Immature natural killer cell (primary cell): ENCODE results near the gene IMPDH1. TPM values are rescaled to one million over a fixed set of nuclear protein-coding genes. Genes with fewer than 3 reads are reported as not detected.

Experiments
- DNase-seq, 3 donors: peaks; one replicate each; pipeline ENCODE4 v3.0.0; 2022; ENCODE audit warnings: mixed read lengths in 1 of 3
- H3K27ac Mint-ChIP-seq, 6 donors: one replicate each; pipeline ENCODE4 v1.8.0; 2020; ENCODE audit warnings: mixed read lengths in 6 of 6, mild to moderate bottlenecking in 5 of 6, inconsistent platforms in 4 of 6, moderate library complexity in 3 of 6
- H3K27me3 Mint-ChIP-seq, 3 donors: one replicate each; pipeline ENCODE4 v1.8.0; 2020 to 2021; ENCODE audit warnings: low read depth in 3 of 3, mild to moderate bottlenecking in 3 of 3, mixed read lengths in 3 of 3, moderate library complexity in 3 of 3, inconsistent platforms in 1 of 3
- H3K36me3 Mint-ChIP-seq, 3 donors: one replicate each; pipeline ENCODE4 v1.8.0; 2020; ENCODE audit warnings: mixed read lengths in 3 of 3, inconsistent platforms in 2 of 3, mild to moderate bottlenecking in 2 of 3
- H3K4me1 Mint-ChIP-seq, 2 donors: one replicate each; pipeline ENCODE4 v1.8.0; 2020; ENCODE audit warnings: inconsistent platforms in 2 of 2, mild to moderate bottlenecking in 2 of 2, mixed read lengths in 2 of 2, moderate library complexity in 1 of 2
- H3K4me3 Mint-ChIP-seq, 5 donors: one replicate each; pipeline ENCODE4 v1.8.0; 2020; ENCODE audit warnings: mild to moderate bottlenecking in 5 of 5, mixed read lengths in 5 of 5, inconsistent platforms in 3 of 5, moderate library complexity in 3 of 5
- H3K9me3 Mint-ChIP-seq, 6 donors: one replicate each; pipeline ENCODE4 v1.8.0; 2020; ENCODE audit warnings: mild to moderate bottlenecking in 6 of 6, mixed read lengths in 6 of 6, inconsistent platforms in 4 of 6, moderate library complexity in 3 of 6
- polyA plus RNA-seq, 3 donors: library from polyadenylated mRNA; unstranded; fragments of 300-500 nt; fragmentation: Illumina TruSeq; gene quantifications; one replicate each; pipeline ENCODE4 v1.2.3, GENCODE V29; 2021

The IMPDH1 gene
- polyA plus RNA-seq, 3 donors from 2014 or later, result 39.0 to 66.0 (median 53.3) TPM

GRCh38 chr7:128406314-128407232 is 3.2 kb downstream of the IMPDH1 start:
- H3K4me1 Mint-ChIP-seq, result peaks cover 50 to 52% of the 10 kb centered on the region in 2 donors
- peaks cover 4 to 9% (median 9%) of the 10 kb centered on the region in 3 donors for H3K36me3 Mint-ChIP-seq
- DNase-seq, result no peak
- peak overlapping the region; percentile 63 to 82 (median 65) for H3K4me3 Mint-ChIP-seq
- H3K27ac Mint-ChIP-seq, result peak overlapping the region; percentile 59 to 84 (median 69)
- peaks cover 2 to 12% (median 2%) of the 10 kb centered on the region in 3 donors for H3K27me3 Mint-ChIP-seq
- H3K9me3 Mint-ChIP-seq, result no peaks in the 10 kb centered on the region

GRCh38 chr7:128405471-128406313 is 4.1 kb downstream of the IMPDH1 start:
- peak; percentile 59 to 65 (median 62) for DNase-seq
- H3K27ac Mint-ChIP-seq, result no peak overlapping the region
- H3K4me1 Mint-ChIP-seq, result peaks cover 50 to 58% of the 10 kb centered on the region in 2 donors
- peak overlapping the region; percentile 79 to 87 (median 83) for H3K4me3 Mint-ChIP-seq
- peaks cover 10 to 18% (median 11%) of the 10 kb centered on the region in 3 donors for H3K36me3 Mint-ChIP-seq
- H3K27me3 Mint-ChIP-seq, result peaks cover 2 to 12% (median 3%) of the 10 kb centered on the region in 3 donors
- H3K9me3 Mint-ChIP-seq, result no peaks in the 10 kb centered on the region

GRCh38 chr7:128404886-128405470 is 4.8 kb downstream of the IMPDH1 start:
- H3K27ac Mint-ChIP-seq, result peak overlapping the region in 5 of 6 donors; percentile 13 to 68 (median 49)
- H3K4me1 Mint-ChIP-seq, result peaks cover 43 to 53% of the 10 kb centered on the region in 2 donors
- H3K36me3 Mint-ChIP-seq, result peaks cover 10 to 22% (median 11%) of the 10 kb centered on the region in 3 donors
- no peaks in the 10 kb centered on the region for H3K9me3 Mint-ChIP-seq
- peak overlapping the region; percentile 79 to 87 (median 83) for H3K4me3 Mint-ChIP-seq
- no peak for DNase-seq
- H3K27me3 Mint-ChIP-seq, result peaks cover 2 to 7% (median 3%) of the 10 kb centered on the region in 3 donors

GRCh38 chr7:128404143-128404681 is 5.6 kb downstream of the IMPDH1 start:
- H3K4me3 Mint-ChIP-seq, result peak overlapping the region; percentile 79 to 87 (median 83)
- H3K4me1 Mint-ChIP-seq, result peaks cover 41 to 51% of the 10 kb centered on the region in 2 donors

GRCh38 chr7:128403676-128404075 is 6.1 kb downstream of the IMPDH1 start:
- H3K4me3 Mint-ChIP-seq, result peak overlapping the region in 4 of 5 donors; percentile 26 to 84 (median 83)
- H3K27me3 Mint-ChIP-seq, result peaks cover 2 to 5% (median 2%) of the 10 kb centered on the region in 3 donors
- peaks cover 11 to 26% (median 14%) of the 10 kb centered on the region in 3 donors for H3K36me3 Mint-ChIP-seq
- no peaks in the 10 kb centered on the region for H3K9me3 Mint-ChIP-seq
- peaks cover 36 to 46% of the 10 kb centered on the region in 2 donors for H3K4me1 Mint-ChIP-seq
- peak overlapping the region in 1 of 6 donors; percentile 40 for H3K27ac Mint-ChIP-seq
- DNase-seq, result no peak

More at GRCh38 chr7:128404143-128404681, 5.6 kb downstream of the IMPDH1 start:
- Mint-ChIP-seq H3K27me3 (peaks cover 2 to 7% (median 3%) of the 10 kb centered on the region in 3 donors), H3K27ac (peak overlapping the region in 3 of 6 donors; percentile 29 to 69 (median 62)), H3K9me3 (no peaks in the 10 kb centered on the region), H3K36me3 (peaks cover 11 to 26% (median 14%) of the 10 kb centered on the region in 3 donors)
- no peak for DNase-seq

GRCh38 chr7:128402356-128402755 is 7.4 kb downstream of the IMPDH1 start:
- Mint-ChIP-seq H3K27me3 (peaks cover 2 to 5% (median 2%) of the 10 kb centered on the region in 3 donors), H3K4me1 (peaks cover 27 to 38% of the 10 kb centered on the region in 2 donors), H3K4me3 (no peak overlapping the region), H3K36me3 (peaks cover 14 to 39% (median 18%) of the 10 kb centered on the region in 3 donors), H3K27ac (peak overlapping the region in 1 of 6 donors; percentile 65), H3K9me3 (no peaks in the 10 kb centered on the region)
- no peak for DNase-seq

GRCh38 chr7:128400566-128400965 is 9.2 kb downstream of the IMPDH1 start:
- Mint-ChIP-seq H3K9me3 (no peaks in the 10 kb centered on the region), H3K36me3 (peaks cover 14 to 50% (median 18%) of the 10 kb centered on the region in 3 donors), H3K27me3 (peaks cover 2 to 4% (median 4%) of the 10 kb centered on the region in 3 donors), H3K27ac (no peak overlapping the region), H3K4me3 (no peak overlapping the region), H3K4me1 (peaks cover 20 to 27% of the 10 kb centered on the region in 2 donors)
- DNase-seq, result no peak

- Mint-ChIP-seq H3K4me3 (no peak overlapping the region), H3K27me3 (peaks cover 2 to 4% (median 3%) of the 10 kb centered on the region in 3 donors), H3K36me3 (peaks cover 14 to 50% (median 18%) of the 10 kb centered on the region in 3 donors), H3K9me3 (no peaks in the 10 kb centered on the region), H3K27ac (no peak overlapping the region), H3K4me1 (peaks cover 18 to 23% of the 10 kb centered on the region in 2 donors)
- DNase-seq, result no peak
Measured at GRCh38 chr7:128399991-128400390, 9.8 kb downstream of the IMPDH1 start.

GRCh38 chr7:128398841-128399135 is 11.0 kb downstream of the IMPDH1 start:
- H3K36me3 Mint-ChIP-seq, result peaks cover 14 to 50% (median 18%) of the 10 kb centered on the region in 3 donors
- H3K27ac Mint-ChIP-seq, result no peak overlapping the region
- peaks cover 2 to 4% (median 2%) of the 10 kb centered on the region in 3 donors for H3K27me3 Mint-ChIP-seq
- no peak overlapping the region for H3K4me3 Mint-ChIP-seq
- no peak for DNase-seq
- no peaks in the 10 kb centered on the region for H3K9me3 Mint-ChIP-seq
- H3K4me1 Mint-ChIP-seq, result peaks cover 6 to 11% of the 10 kb centered on the region in 2 donors

- Mint-ChIP-seq H3K4me1 (peaks cover under 1 to 10% of the 10 kb centered on the region in 2 donors), H3K27ac (no peak overlapping the region)
Measured at GRCh38 chr7:128398016-128398840, 11.6 kb downstream of the IMPDH1 start.

GRCh38 chr7:128396357-128396756 is 13.4 kb downstream of the IMPDH1 start:
- Mint-ChIP-seq H3K4me3 (no peak overlapping the region), H3K9me3 (no peaks in the 10 kb centered on the region), H3K27ac (no peak overlapping the region), H3K36me3 (peaks cover 8 to 39% (median 10%) of the 10 kb centered on the region in 3 donors), H3K27me3 (peaks cover 0 to 4% (median 2%) of the 10 kb centered on the region in 3 donors), H3K4me1 (peaks cover 0 to 5% of the 10 kb centered on the region in 2 donors)
- no peak for DNase-seq

More at GRCh38 chr7:128398016-128398840, 11.6 kb downstream of the IMPDH1 start:
- peak in 2 of 3 donors; percentile 28 to 31 for DNase-seq
- Mint-ChIP-seq H3K4me3 (no peak overlapping the region), H3K36me3 (peaks cover 14 to 46% (median 18%) of the 10 kb centered on the region in 3 donors), H3K9me3 (no peaks in the 10 kb centered on the region), H3K27me3 (peaks cover 2 to 4% (median 2%) of the 10 kb centered on the region in 3 donors)

- H3K4me1 Mint-ChIP-seq, result peaks cover 0 to 2% of the 10 kb centered on the region in 2 donors
- DNase-seq, result no peak
- H3K27ac Mint-ChIP-seq, result no peak overlapping the region
- H3K27me3 Mint-ChIP-seq, result peaks cover 0 to 4% (median 4%) of the 10 kb centered on the region in 3 donors
- peaks cover 4 to 32% (median 7%) of the 10 kb centered on the region in 3 donors for H3K36me3 Mint-ChIP-seq
- no peak overlapping the region for H3K4me3 Mint-ChIP-seq
- H3K9me3 Mint-ChIP-seq, result no peaks in the 10 kb centered on the region
Measured at GRCh38 chr7:128395748-128396147, 14.0 kb downstream of the IMPDH1 start.
